Measurements from ENCODE around the gene TMC4.

- TF ChIP-seq CTCF (IDR thresholded peaks at IDR 0.05) (no peak), POLR2A (IDR thresholded peaks at IDR 0.05) (no peak), POLR2AphosphoS5 (IDR thresholded peaks at IDR 0.05) (no peak), EP300 (IDR thresholded peaks at IDR 0.05) (no peak)
These were observed 46.2 kb upstream of the TMC4 start for GRCh38 chr19:54218960-54219661.

Data from sigmoid colon (tissue), 4 donors.